Putamen (tissue), 1 donor: Measurements from ENCODE around the gene ASB1.

Source experiments
- DNase-seq: peaks from one replicate; pipeline ENCODE4 v3.0.0-alpha.2; 2016; ENCODE audit warnings: low spot score

Gene ASB1

GRCh38 chr2:238495422-238495821 lies 68.7 kb downstream of the ASB1 start:
- DNase-seq: no peak

GRCh38 chr2:238496756-238497609 lies 70.3 kb downstream of the ASB1 start:
- no peak for DNase-seq

GRCh38 chr2:238497610-238498005 lies 70.9 kb downstream of the ASB1 start:
- DNase-seq: no peak

- DNase-seq: no peak
Measured at GRCh38 chr2:238498188-238498587, 71.5 kb downstream of the ASB1 start.

GRCh38 chr2:238498691-238499295 lies 72.1 kb downstream of the ASB1 start:
- no peak for DNase-seq

GRCh38 chr2:238499731-238500580 lies 73.2 kb downstream of the ASB1 start:
- no peak for DNase-seq

- DNase-seq: no peak
Measured at GRCh38 chr2:238501311-238501710, 74.6 kb downstream of the ASB1 start.
